HG03196 (cell line): ENCODE results near the gene TXNDC2.
"Not testable (repeated sequence)": the region's sequence is repeated elsewhere in the genome, so short reads cannot be mapped to it uniquely, and the experiment has no call there.

Source experiments
- ATAC-seq: cut with Tn5 transposase; IDR thresholded peaks from one replicate; pipeline ENCODE4 v1.9.1; 2021; ENCODE audit not compliant: unreplicated experiment

Gene TXNDC2

GRCh38 chr18:9885170-9886004, at the start of gene TXNDC2:
TXNDC2 (plus strand) TSS chr18:9885973; CDS start chr18:9886681, 708 bp downstream.
- no peak for ATAC-seq

DNA sequence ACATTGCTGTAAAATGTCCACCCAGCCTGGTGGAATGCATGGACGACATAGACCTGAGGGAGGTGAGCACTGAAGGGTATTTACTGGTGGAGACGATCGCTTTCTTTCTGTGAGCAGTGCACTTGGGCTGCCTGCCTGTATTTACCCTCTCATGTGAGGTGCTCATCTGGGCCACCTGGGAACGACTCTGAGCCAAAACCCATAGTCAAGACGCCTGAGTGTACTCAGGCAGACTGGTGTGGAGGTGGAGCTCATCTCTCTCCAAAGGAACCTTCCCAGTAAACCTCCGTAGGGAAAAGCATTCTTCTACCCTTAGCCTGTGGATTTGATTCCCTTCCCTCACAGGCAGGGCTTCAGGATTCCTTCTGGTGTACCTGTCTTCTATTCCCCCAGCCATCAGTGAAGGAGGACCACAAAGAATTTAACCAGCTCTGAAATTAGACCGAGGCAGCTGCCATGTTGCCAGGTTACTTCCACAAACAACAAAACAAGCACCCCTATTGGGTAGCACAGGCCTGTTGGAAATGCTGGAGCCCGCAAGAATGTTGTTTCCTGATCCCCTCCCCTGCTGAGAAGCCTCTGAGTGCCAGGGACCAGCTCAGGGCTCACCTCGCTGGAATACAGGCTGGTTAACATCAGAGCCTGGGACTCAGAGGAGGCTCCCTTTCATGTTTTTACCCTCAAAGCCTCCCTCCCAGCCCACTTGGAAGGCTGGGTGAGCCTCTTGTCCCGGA, 47.5 kb upstream of the TXNDC2 start:
- ATAC-seq, result no peak

DNA sequence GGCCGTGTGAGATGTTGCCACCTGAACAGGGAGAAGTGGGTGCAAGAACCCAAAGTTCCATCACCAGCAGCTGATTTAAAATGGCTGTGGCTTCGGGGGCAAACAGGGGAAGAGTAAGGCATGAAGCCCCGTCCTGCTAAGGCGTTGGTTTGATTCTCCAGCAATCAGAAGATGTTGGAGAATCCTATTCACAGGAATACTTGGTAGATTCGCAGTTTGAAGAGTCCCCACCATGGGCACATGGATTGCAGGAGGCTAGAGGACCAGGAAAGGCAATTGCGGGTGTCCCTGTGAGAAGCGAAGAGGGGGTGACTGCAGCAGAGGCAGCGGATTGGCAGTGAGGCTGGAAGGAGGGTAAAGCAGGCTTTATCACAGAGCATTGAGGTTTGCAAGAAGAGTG, 46.6 kb upstream of the TXNDC2 start:
- no peak for ATAC-seq

- no peak for ATAC-seq
Observed at GRCh38 chr18:9839853-9840252, 45.9 kb upstream of the TXNDC2 start.

- no peak for ATAC-seq
Observed at GRCh38 chr18:9841752-9842151, 44.0 kb upstream of the TXNDC2 start.

- ATAC-seq, result no peak
Observed at GRCh38 chr18:9842448-9842847, 43.3 kb upstream of the TXNDC2 start.

DNA sequence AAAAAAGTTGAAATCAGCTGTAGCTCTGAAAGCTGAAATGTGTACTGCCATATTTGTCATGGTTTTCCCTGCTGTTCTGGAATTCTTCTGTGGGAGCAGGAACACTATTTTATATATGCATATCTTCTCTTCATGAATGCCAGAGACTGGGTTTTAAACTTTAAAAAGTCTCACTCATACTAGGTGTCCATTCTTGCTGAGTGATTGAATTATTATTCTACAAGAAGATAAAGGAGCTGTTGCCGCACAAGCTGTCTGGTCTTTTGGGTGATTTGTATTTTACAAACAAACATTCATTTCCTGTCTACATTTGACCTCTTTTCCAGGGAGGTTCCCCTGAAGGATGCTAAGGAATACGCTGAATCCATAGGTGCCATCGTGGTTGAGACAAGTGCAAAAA, 40.5 kb upstream of the TXNDC2 start:
- no peak for ATAC-seq

DNA sequence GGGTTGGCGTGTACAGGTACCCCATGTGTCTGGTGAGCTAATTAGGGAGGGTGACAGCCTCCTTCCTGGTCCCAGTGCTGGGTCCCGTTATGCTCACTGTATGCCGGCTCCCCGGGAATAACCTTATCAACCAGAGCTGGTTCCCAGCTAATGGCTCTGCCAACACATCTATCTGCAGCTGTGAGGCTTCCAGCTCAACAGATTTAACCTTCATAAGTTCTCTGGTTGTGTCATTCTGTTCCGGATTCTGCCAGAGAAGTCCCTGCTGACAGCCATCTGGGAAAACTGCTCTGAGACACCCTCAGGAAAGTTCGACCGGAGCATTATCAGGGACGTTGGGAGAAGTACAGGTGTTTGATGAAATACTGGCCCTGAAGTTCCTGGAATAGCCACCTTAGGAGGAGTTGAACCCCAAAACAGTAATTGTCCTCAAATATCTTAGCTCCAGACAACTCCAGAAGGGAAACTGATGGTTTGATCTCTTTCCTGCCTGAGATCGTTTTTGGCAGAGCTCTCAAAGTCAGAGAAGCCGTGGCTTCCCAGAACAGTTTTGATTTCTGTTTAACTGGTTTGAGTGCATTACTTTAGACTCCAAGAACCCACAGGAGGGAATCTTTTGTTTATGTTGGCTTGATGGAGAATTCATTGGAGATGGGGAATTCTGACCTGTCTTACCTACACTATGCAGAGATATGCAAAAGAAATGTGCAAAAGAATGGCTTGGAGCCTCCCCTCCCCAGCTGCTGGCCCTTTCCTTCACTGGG, 39.4 kb upstream of the TXNDC2 start:
- ATAC-seq, result no peak

- no peak for ATAC-seq
Observed at GRCh38 chr18:9848170-9848879, 37.4 kb upstream of the TXNDC2 start.

DNA sequence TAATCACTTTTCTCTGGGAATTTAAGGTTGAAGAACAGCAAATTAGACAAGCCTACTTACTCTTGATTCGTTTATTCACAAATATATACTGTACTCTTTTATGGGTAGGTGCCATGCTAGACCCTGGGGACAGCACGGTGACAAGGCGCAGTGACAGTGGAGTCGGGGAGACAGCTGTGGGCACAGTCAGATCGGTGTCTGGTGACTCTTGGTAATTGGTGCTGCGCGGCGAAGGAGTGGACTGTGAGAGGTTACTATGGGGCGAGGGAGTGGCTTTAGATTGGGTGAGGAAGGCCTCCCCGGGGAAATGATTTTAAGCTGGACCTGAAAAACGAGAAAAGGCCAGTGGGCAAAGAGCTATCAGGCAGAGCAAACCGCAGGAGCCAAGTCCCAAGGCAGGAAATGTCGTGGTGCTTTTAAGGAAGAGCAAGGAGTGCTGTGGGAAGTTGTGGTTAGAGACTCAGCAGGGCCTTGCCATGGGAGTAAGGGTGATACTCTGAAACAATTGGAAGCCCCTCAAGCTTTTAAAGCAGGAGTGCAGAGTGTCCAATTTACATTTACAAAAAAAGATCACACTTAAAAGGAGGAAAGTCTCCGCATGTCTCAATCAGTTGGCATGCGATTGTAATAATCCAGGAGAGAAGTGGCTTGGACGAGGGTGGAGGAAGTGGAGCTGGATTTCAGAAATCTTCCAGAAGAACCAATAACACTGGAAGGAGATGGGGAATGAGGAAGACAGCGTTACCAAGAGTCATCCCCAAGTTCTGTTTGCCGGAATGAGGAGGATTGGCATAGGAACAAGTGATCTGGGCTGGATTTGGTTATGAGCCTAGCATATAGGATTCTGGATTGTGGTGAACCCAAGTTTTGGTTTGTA, 36.1 kb upstream of the TXNDC2 start:
- no peak for ATAC-seq

GRCh38 chr18:9850309-9850708, 35.5 kb upstream of the TXNDC2 start:
- no peak for ATAC-seq

- ATAC-seq, result no peak
Observed at GRCh38 chr18:9851511-9851910, 34.3 kb upstream of the TXNDC2 start.

DNA sequence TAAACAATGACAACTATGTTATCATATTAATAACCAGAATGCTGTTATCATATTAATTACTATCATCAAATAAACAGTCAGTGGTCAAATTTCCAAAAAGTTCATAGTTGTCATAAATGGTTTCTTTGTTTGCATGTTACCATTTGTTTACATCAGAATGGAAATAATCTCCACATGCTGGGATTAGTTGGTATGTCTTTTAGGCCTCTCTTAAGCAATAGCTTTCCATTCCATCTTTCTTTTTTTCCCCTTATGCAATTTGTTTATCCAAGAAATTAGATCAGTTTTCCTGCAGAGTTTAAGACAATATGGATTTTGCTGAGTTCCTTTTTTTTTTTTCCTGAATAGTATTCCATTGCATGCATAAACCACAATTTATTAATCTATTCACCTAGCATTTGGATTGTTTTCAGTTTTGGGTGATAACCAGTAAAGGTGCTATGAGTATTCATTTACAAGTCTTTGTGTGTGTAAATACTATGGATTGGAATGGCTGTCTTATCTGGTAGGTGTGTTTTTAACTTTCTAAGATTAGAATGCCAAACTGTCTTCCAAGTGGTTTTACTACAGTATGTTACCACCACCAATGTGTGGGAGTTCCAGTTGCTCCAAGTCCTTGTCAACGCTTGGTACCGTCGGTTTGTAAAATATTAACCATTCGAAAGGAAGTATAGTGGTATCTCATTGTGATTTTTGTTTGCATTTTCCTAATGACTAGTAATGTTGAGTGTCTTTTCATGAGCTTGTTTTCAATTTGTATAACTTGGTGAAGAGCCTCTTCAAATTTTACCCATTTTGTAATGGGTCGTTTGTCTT, 33.3 kb upstream of the TXNDC2 start:
- no peak for ATAC-seq

DNA sequence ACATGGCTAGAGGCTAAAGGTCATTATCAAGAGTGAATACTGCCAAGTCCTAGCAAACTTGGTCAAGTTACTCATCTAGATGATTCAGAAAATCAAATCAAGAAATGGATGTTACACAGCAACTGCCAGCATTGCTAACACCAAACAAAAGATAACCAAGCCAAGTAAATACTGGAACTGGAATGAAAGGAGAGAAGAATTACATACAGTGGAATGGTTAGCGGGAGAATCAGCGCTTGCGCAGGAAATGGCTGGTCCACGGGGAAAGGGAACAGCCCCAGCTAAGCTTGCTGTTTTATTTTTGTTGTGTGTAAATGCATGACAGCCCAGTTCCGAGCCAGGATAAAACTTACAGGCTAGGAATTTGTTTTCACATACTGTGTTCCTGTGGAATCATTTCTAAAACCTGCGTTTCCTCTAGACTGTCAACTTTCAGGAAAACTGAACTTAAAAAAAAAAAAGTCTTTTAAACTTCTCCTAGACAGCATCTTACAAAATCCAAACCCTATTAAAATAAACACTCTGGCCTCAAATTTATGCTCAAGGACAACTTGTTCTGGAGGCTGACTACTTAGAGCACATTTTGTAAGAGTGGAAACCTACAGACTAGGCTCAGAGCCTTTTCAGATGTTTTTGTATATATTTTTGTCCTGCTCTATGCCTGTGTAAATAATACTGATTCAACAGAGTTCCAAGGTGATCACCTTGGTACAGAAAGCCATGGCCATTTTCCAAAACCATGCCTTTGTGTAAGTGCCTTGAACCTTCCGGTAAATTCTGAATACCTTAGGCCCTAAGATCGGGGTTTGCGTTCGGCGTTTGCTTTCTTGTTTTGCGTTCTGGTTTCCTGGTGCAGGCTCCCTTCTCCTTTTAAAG, 30.7 kb upstream of the TXNDC2 start:
- ATAC-seq, result no peak

- ATAC-seq, result no peak
Observed at GRCh38 chr18:9855681-9856080, 30.1 kb upstream of the TXNDC2 start.

GRCh38 chr18:9856092-9856491, 29.7 kb upstream of the TXNDC2 start:
- ATAC-seq, result no peak

DNA sequence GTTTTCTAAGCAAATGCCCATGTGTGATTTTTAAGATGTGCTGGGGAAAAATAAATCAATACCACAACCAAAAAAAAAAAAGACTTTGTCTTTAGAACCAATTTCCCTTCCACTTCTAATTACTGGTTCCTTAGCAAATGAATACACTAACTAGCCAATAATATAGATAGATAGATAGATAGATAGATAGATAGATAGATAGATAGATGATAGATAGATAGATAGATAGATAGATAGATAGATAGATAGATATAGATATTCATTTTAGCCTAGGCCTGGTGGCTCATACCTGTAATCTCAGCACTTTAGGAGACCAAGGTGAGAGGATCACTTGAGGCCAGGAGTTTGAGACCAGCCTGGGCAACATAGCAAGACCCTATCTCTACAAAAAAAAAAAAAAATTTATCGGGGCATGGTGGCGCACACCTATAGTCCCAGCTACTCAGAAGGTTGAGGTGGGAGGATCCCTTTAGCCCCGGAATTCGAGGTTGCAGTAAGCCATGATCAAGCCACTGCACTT, 28.2 kb upstream of the TXNDC2 start:
- ATAC-seq, result not testable (repeated sequence)

- ATAC-seq, result no peak
Observed at GRCh38 chr18:9858642-9859041, 27.1 kb upstream of the TXNDC2 start.
